Endothelial cell of umbilical vein (primary cell): ENCODE results near the gene IRF2BPL. TPM values are rescaled to one million over a fixed set of nuclear protein-coding genes. Genes with fewer than 3 reads are reported as not detected.
A peak's percentile ranks its signal among the peaks of the same experiment; 100 is the strongest.

Experiments used
- BruUV-seq: library from RNA; stranded (reverse); fragments of 400-500 nt; replicated peaks from 2 replicates; lab custom pipeline; 2021; lab: Mats Ljungman, UMichigan
- CTCF ChIA-PET: fragments of 300-600, 350-600 bp; sonication (Branson Sonifier 250); formaldehyde crosslinking; loops from one replicate; lab custom pipeline; 2021; ENCODE audit warnings: antibody characterized with exemption, inconsistent platforms; lab: Charles Lee
- POLR2A ChIA-PET: fragments of 300-600, 350-600 bp; sonication (Branson Sonifier 250); formaldehyde crosslinking; loops from one replicate; lab custom pipeline; 2021; ENCODE audit warnings: antibody characterized with exemption, inconsistent platforms; lab: Charles Lee
- DNase-seq: peaks from one replicate; pipeline ENCODE4 v3.0.0-alpha.2; 2011; ENCODE audit warnings: low read depth, low spot score
- FAIRE-seq: peaks from 2 replicates; lab custom pipeline; 2011; peaks lifted over from hg19 to GRCh38; lab: Jason Lieb, UNC
- H2AFZ ChIP-seq: 2 replicates; pipeline ENCODE4 v1.6.0; 2012; ENCODE audit warnings: low read depth, low read length, control low read depth, inconsistent platforms
- H3K27ac ChIP-seq: 2 replicates; pipeline ENCODE4 v1.5.1; 2011; ENCODE audit warnings: low read depth, mild to moderate bottlenecking, control low read depth, low read length, moderate library complexity; ENCODE audit not compliant: insufficient read depth
- H3K27me3 ChIP-seq, 2 experiments: 2 replicates each; pipeline versions ENCODE4 v1.6.0 to v1.6.1; 2011; ENCODE audit warnings: low read length in 2 of 2, mixed read lengths in 1 of 2; ENCODE audit not compliant: control insufficient read depth in 2 of 2, insufficient read depth in 2 of 2
- H3K36me3 ChIP-seq, 2 experiments: 2 replicates in 1 of 2; 3 replicates in 1 of 2; pipeline ENCODE4 v1.5.1; 2011; ENCODE audit warnings: low read length in 2 of 2, mild to moderate bottlenecking in 1 of 2, moderate library complexity in 1 of 2; ENCODE audit not compliant: control insufficient read depth in 2 of 2, insufficient read depth in 2 of 2; ENCODE audit errors: extremely low read depth in 1 of 2
- H3K4me1 ChIP-seq: 3 replicates; pipeline ENCODE4 v1.5.1; 2011; ENCODE audit warnings: mild to moderate bottlenecking, low read length; ENCODE audit not compliant: control insufficient read depth, insufficient read depth; ENCODE audit errors: extremely low read depth
- H3K4me2 ChIP-seq: 2 replicates; pipeline ENCODE4 v1.6.1; 2011; ENCODE audit warnings: low read length, control low read depth, mixed read lengths; ENCODE audit not compliant: insufficient read depth
- H3K4me3 ChIP-seq, 3 experiments: fragments of 200-600 bp in 1 of 3; sonication (generic), shearing (Covaris generic) in 1 of 3; replicated peaks in 1 of 3; 2 replicates each; pipeline ENCODE4 v1.5.1; 2011 to 2016; ENCODE audit warnings: control low read depth in 3 of 3, low read length in 3 of 3, mild to moderate bottlenecking in 2 of 3, inconsistent platforms in 1 of 3, low read depth in 1 of 3, moderate library complexity in 1 of 3; ENCODE audit not compliant: insufficient read depth in 1 of 3
- H3K79me2 ChIP-seq: 2 replicates; pipeline ENCODE4 v1.6.0; 2012; ENCODE audit warnings: low read length, inconsistent platforms; ENCODE audit not compliant: control insufficient read depth, insufficient read depth
- H3K9ac ChIP-seq: replicated peaks from 2 replicates; pipeline ENCODE3; 2011; ENCODE audit warnings: low read length, control low read depth; ENCODE audit not compliant: insufficient read depth; ENCODE audit errors: extremely low read depth
- H3K9me1 ChIP-seq: replicated peaks from 3 replicates; pipeline ENCODE4 v1.6.0; 2011; ENCODE audit warnings: mild to moderate bottlenecking, low read length; ENCODE audit not compliant: control insufficient read depth, insufficient read depth; ENCODE audit errors: extremely low read depth
- H3K9me3 ChIP-seq: replicated peaks from 2 replicates; pipeline ENCODE4 v1.5.1; 2012; ENCODE audit warnings: low read length, inconsistent platforms; ENCODE audit not compliant: control insufficient read depth, insufficient read depth
- H4K20me1 ChIP-seq: replicated peaks from 2 replicates; pipeline ENCODE3; 2011; ENCODE audit warnings: mild to moderate bottlenecking, low read length; ENCODE audit not compliant: control insufficient read depth, insufficient read depth; ENCODE audit errors: extremely low read depth
- CTCF ChIP-seq, 2 donors: IDR thresholded peaks; 1 replicate in 1 of 2; 2 replicates in 1 of 2; pipeline ENCODE4 v1.5.1; 2011; ENCODE audit warnings: low read length in 2 of 2, mild to moderate bottlenecking in 2 of 2, moderate library complexity in 2 of 2, control low read depth in 1 of 2, inconsistent platforms in 1 of 2, low read depth in 1 of 2; ENCODE audit not compliant: insufficient read depth in 1 of 2; ENCODE audit errors: extremely low read depth in 1 of 2
- EZH2 ChIP-seq: IDR thresholded peaks from 2 replicates; pipeline ENCODE4 v1.6.1; 2012; ENCODE audit warnings: borderline replicate concordance, low read depth, mild to moderate bottlenecking, moderate library complexity, low read length, inconsistent platforms; ENCODE audit not compliant: severe bottlenecking
- FOS ChIP-seq: IDR thresholded peaks from 2 replicates; pipeline ENCODE4 v1.6.1; 2011; ENCODE audit warnings: mild to moderate bottlenecking, low read length, moderate library complexity, borderline replicate concordance; ENCODE audit not compliant: insufficient read depth
- GATA2 ChIP-seq: IDR thresholded peaks from 2 replicates; pipeline ENCODE4 v1.7.0; 2011; ENCODE audit warnings: low read depth, mild to moderate bottlenecking, moderate library complexity, mixed read lengths, low read length; ENCODE audit not compliant: insufficient read length, insufficient read depth
- JUN ChIP-seq: IDR thresholded peaks from 2 replicates; pipeline ENCODE4 v1.6.1; 2011; ENCODE audit warnings: borderline replicate concordance, low read depth; ENCODE audit not compliant: insufficient read length, insufficient read depth
- MAX ChIP-seq: IDR thresholded peaks from 2 replicates; pipeline ENCODE4 v1.6.1; 2011; ENCODE audit not compliant: insufficient read depth, insufficient read length
- MYC ChIP-seq: IDR thresholded peaks from one replicate; pipeline ENCODE4 v1.6.1; 2011; ENCODE audit warnings: mild to moderate bottlenecking, low read depth, low read length
- POLR2A ChIP-seq: IDR thresholded peaks from 2 replicates; pipeline ENCODE4 v1.6.1; 2012; ENCODE audit warnings: low read depth, mild to moderate bottlenecking, control low read depth, low read length
- POLR2AphosphoS5 ChIP-seq: IDR thresholded peaks from 2 replicates; pipeline ENCODE4 v1.6.1; 2012; ENCODE audit warnings: low read depth, mild to moderate bottlenecking, control low read depth, low read length, moderate library complexity; ENCODE audit not compliant: insufficient read depth
- dilution Hi-C: fragments of 300-500 bp; cut with MboI; formaldehyde crosslinking; loops from one replicate; pipeline ENCODE4 v1.15.0; 2019; ENCODE audit warnings: low sequenced_read_pairs; ENCODE audit not compliant: extremely low pct_ligation_motif_present
- intact Hi-C: fragments of 100-400 bp; cut with micrococcal nuclease; formaldehyde crosslinking; loops from one replicate; pipeline ENCODE4 v1.10.0; 2022
- polyA plus RNA-seq, 4 experiments: library from polyadenylated mRNA; depleted of rRNA in 3 of 4; stranded (reverse) in 3 of 4; unstranded in 1 of 4; fragments of >200 nt; gene quantifications; 2 replicates each; pipeline versions ENCODE4 v1.2.1 to v1.2.3, GENCODE V29; 2011 to 2012; ENCODE audit warnings: missing spikeins in 1 of 4
- total RNA-seq: library from RNA; stranded (reverse); gene quantifications from 2 replicates; pipeline ENCODE4 v1.2.3, GENCODE V29; 2021

The IRF2BPL gene
- total and polyA plus RNA-seq, 2 donors (not counting 3 experiments of a cell fraction or from before 2014, with no cell fraction given) = 9.3 to 23.3 TPM

GRCh38 chr14:77039285-77040058 is 11.0 kb upstream of the IRF2BPL start:
- BruUV-seq = no TSS peak
- CTCF ChIA-PET = interaction anchor here (0.8 to 8.8 kb wide), 12 partner anchors 12 to 126 kb away, joined by 3 to 58 read pairs (median 5); partner anchors contain the start of gene IRF2BPL
- FAIRE-seq = peak; percentile 74

GRCh38 chr14:77037938-77038568 is 9.5 kb upstream of the IRF2BPL start:
- Histone ChIP-seq H3K79me2 (no peaks in the 10 kb centered on the region), H3K4me1 (peaks cover 73% of the 10 kb centered on the region), H2AFZ (peak overlapping the region; percentile 69), H3K4me2 (peak overlapping the region; percentile 59), H3K9me3 (no peaks in the 10 kb centered on the region), H4K20me1 (no peaks in the 10 kb centered on the region), H3K4me3 (peak overlapping the region in 1 of 3 experiments; percentile 3), H3K36me3 (no peaks in the 10 kb centered on the region), H3K27ac (peak overlapping the region; percentile 79), H3K27me3 (no peaks in the 10 kb centered on the region), H3K9me1 (no peaks in the 10 kb centered on the region), H3K9ac (peak overlapping the region; percentile 46)
- DNase-seq (peak; percentile 58), FAIRE-seq (peak; percentile 38)
- no TSS peak for BruUV-seq
- ChIA-PET CTCF (interaction anchor here (1.2 kb wide), 2 partner anchors 11 to 125 kb away, joined by 4 to 5 read pairs; no protein-coding TSS in a partner anchor), POLR2A (no interaction called here)
- dilution Hi-C loops = no loop called here
- TF ChIP-seq MAX (no peak), POLR2AphosphoS5 (no peak), MYC (no peak), CTCF (IDR thresholded peaks at IDR 0.05; ENCODE audit: extremely low read depth in 1 of 2, insufficient read depth in 1 of 2, low read depth in 1 of 2, low read length in 2 of 2) (no peak), GATA2 (no peak), FOS (peak; percentile 71), JUN (no peak), EZH2 (no peak), POLR2A (peak; percentile 21)
- intact Hi-C loops = no loop called here

More at GRCh38 chr14:77039285-77040058, 11.0 kb upstream of the IRF2BPL start:
- Histone ChIP-seq H4K20me1 (no peaks in the 10 kb centered on the region), H3K36me3 (no peaks in the 10 kb centered on the region), H3K27me3 (no peaks in the 10 kb centered on the region), H3K9ac (peak overlapping the region; percentile 58), H3K4me2 (peak overlapping the region; percentile 62), H3K4me1 (peaks cover 66% of the 10 kb centered on the region), H3K27ac (peak overlapping the region; percentile 79), H3K79me2 (no peaks in the 10 kb centered on the region), H3K9me3 (no peaks in the 10 kb centered on the region), H2AFZ (peak overlapping the region; percentile 57), H3K4me3 (peak overlapping the region in 1 of 3 experiments; percentile 29), H3K9me1 (no peaks in the 10 kb centered on the region)
- peak; percentile 13 for TF ChIP-seq POLR2A
- no peak for TF ChIP-seq JUN
- POLR2A ChIA-PET = interaction anchor here (0.7 to 1.8 kb wide), 4 partner anchors 11 to 120 kb away, joined by 3 to 9 read pairs (median 4); partner anchors contain the start of gene IRF2BPL
- dilution Hi-C loops (no loop called here), intact Hi-C loops (loop anchor here (1.0 kb wide), 5 partner anchors 7 to 121 kb away; partner anchors contain the start of gene IRF2BPL)
- peak; percentile 51 for DNase-seq
